Measurements from ENCODE around the gene PRMT9. TPM values are rescaled to one million over a fixed set of nuclear protein-coding genes. Genes with fewer than 3 reads are reported as not detected.

PRMT9 gene
- total and polyA plus RNA-seq, 2 of the 13 experiments (the other 11 are each of a cell fraction or from before 2014, with no cell fraction given) = 4.0 to 9.7 TPM

- ChIA-PET POLR2A (no interaction called here), CTCF (ENCODE audit: low intra/inter-chr PET ratio, low total read pairs) (no interaction called here)
- ATAC-seq = no peak
- intact Hi-C loops (cut with micrococcal nuclease; ENCODE audit: unreplicated experiment) = no loop called here
- in situ Hi-C loops (cut with HindIII; ENCODE audit: extremely low pct_ligation_motif_present, low pct_unique_long_range_greater_than_20kb) = no loop called here
- no peak for FAIRE-seq
- H3K4me3 ChIP-seq (replicated peaks in 1 of 3; ENCODE audit: insufficient read depth in 1 of 3, low read depth in 2 of 3, low read length in 3 of 3) = no peak overlapping the region
- H2AFZ ChIP-seq (ENCODE audit: low read length) = no peak overlapping the region
- TF ChIP-seq ZNF180 (CRISPR knock-in tag; IDR thresholded peaks at IDR 0.05; ENCODE audit: borderline replicate concordance, low read depth) (no peak), ZNF335 (CRISPR knock-in tag; IDR thresholded peaks at IDR 0.05) (no peak), MTERF4 (CRISPR knock-in tag; IDR thresholded peaks at IDR 0.05) (no peak), TSC22D2 (CRISPR knock-in tag; IDR thresholded peaks at IDR 0.05; ENCODE audit: borderline replicate concordance) (no peak), REXO4 (CRISPR knock-in tag; IDR thresholded peaks at IDR 0.05; ENCODE audit: borderline replicate concordance) (no peak), ATF1 (CRISPR knock-in tag; IDR thresholded peaks at IDR 0.05) (no peak), IKZF4 (CRISPR knock-in tag; IDR thresholded peaks at IDR 0.05; ENCODE audit: borderline replicate concordance, low read depth, not compliant biosample characterization) (no peak), RELA (CRISPR knock-in tag; IDR thresholded peaks at IDR 0.05) (no peak), MATR3 (CRISPR knock-in tag; IDR thresholded peaks at IDR 0.05) (no peak), ZBTB34 (CRISPR knock-in tag; IDR thresholded peaks at IDR 0.05) (no peak), ZBTB42 (CRISPR knock-in tag; IDR thresholded peaks at IDR 0.05) (no peak), TGIF2 (CRISPR knock-in tag; IDR thresholded peaks at IDR 0.05) (no peak)
- no TSS peak for BruUV-seq (replicated peaks)
- H4K20me1 ChIP-seq (ENCODE audit: insufficient read depth, low read length) = no peaks in the 10 kb centered on the region
- no peaks in the 10 kb centered on the region for H3K27me3 ChIP-seq (ENCODE audit: control insufficient read depth in 1 of 2, insufficient read depth in 2 of 2, low read length in 2 of 2)
- H3K9ac ChIP-seq (ENCODE audit: insufficient read depth, low read depth, low read length) = no peak overlapping the region
- no peaks in the 10 kb centered on the region for H3K79me2 ChIP-seq (ENCODE audit: insufficient read depth, low read length)
- H3K36me3 ChIP-seq (replicated peaks in 1 of 2; ENCODE audit: control insufficient read depth in 1 of 2, insufficient read depth in 2 of 2, low read length in 2 of 2) = no peaks in the 10 kb centered on the region
- H3K9me3 ChIP-seq (ENCODE audit: low read length) = no peaks in the 10 kb centered on the region
- no peak for DNase-seq (ENCODE audit: low spot score)
- H3K4me2 ChIP-seq (ENCODE audit: low read depth, low read length) = no peak overlapping the region
- peaks cover 13% of the 10 kb centered on the region for H3K4me1 ChIP-seq (ENCODE audit: insufficient read depth, low read length)
- no peak overlapping the region for H3K27ac ChIP-seq (ENCODE audit: extremely low read length, insufficient read depth, low read length)
Measured at GRCh38 chr4:147605499-147605898, 78.5 kb downstream of the PRMT9 start.

Data from HepG2 (cell line).